Measurements from ENCODE around the gene TMEM115. TPM values are rescaled to one million over a fixed set of nuclear protein-coding genes. Genes with fewer than 3 reads are reported as not detected.

TMEM115 gene
- total RNA-seq, 6 experiments from 2014 or later, result 15.0 to 30.9 (median 19.2) TPM

- no peak for DNase-seq
- H3K4me3 ChIP-seq, result no peak overlapping the region
- H3K27me3 ChIP-seq, result no peaks in the 10 kb centered on the region
- no peaks in the 10 kb centered on the region for H3K4me1 ChIP-seq
- 46% methylated on average over 12 of the region's 14 CpGs for WGBS (ENCODE audit: insufficient coverage, low coverage, low lambda C conversion rate, missing lambda C conversion rate)
- intact Hi-C loops (cut with DNase I), result loop anchor here in 1 of 2 donors (10.0 kb wide), 1 partner anchor 164 kb away; no protein-coding TSS in a partner anchor
- no peak overlapping the region for H3K27ac ChIP-seq
- no peaks in the 10 kb centered on the region for H3K36me3 ChIP-seq
- no peak for ATAC-seq
- TF ChIP-seq POLR2A (IDR thresholded peaks at IDR 0.05) (no peak), CTCF (IDR thresholded peaks at IDR 0.05) (no peak)
- no peaks in the 10 kb centered on the region for H3K9me3 ChIP-seq
Measured at GRCh38 chr3:50370594-50370993, 11.3 kb upstream of the TMEM115 start.

GRCh38 chr3:50369012-50369670 is 9.8 kb upstream of the TMEM115 start:
- H3K9me3 ChIP-seq, result no peaks in the 10 kb centered on the region
- H3K27ac ChIP-seq, result no peak overlapping the region
- intact Hi-C loops (cut with DNase I), result no loop called here
- H3K27me3 ChIP-seq, result no peaks in the 10 kb centered on the region
- ATAC-seq (no peak), DNase-seq (no peak)
- no peak for TF ChIP-seq POLR2A (IDR thresholded peaks at IDR 0.05)
- no peak for TF ChIP-seq CTCF (IDR thresholded peaks at IDR 0.05)
- 64% methylated on average over 7 of the region's 9 CpGs for WGBS (ENCODE audit: insufficient coverage, low coverage, low lambda C conversion rate, missing lambda C conversion rate)
- H3K4me1 ChIP-seq, result peaks cover 0 to 4% (median 0%) of the 10 kb centered on the region in 4 donors
- H3K4me3 ChIP-seq, result no peak overlapping the region
- H3K36me3 ChIP-seq, result no peaks in the 10 kb centered on the region

GRCh38 chr3:50365842-50366220 is 6.5 kb upstream of the TMEM115 start:
- DNase-seq (no peak), ATAC-seq (no peak)
- Histone ChIP-seq H3K36me3 (no peaks in the 10 kb centered on the region), H3K9me3 (no peaks in the 10 kb centered on the region), H3K4me1 (peaks cover 0 to 4% (median 0%) of the 10 kb centered on the region in 4 donors), H3K27ac (no peak overlapping the region), H3K27me3 (no peaks in the 10 kb centered on the region), H3K4me3 (peak overlapping the region in 2 of 3 donors; percentile 50 to 58)
- intact Hi-C loops (cut with DNase I), result no loop called here
- no peak for TF ChIP-seq CTCF (IDR thresholded peaks at IDR 0.05)
- TF ChIP-seq POLR2A (IDR thresholded peaks at IDR 0.05), result no peak
- 30% methylated on average over 2 of the region's 5 CpGs for WGBS (ENCODE audit: insufficient coverage, low coverage, low lambda C conversion rate, missing lambda C conversion rate)

GRCh38 chr3:50365080-50365841 is 5.9 kb upstream of the TMEM115 start:
- Histone ChIP-seq H3K27ac (no peak overlapping the region), H3K4me3 (peak overlapping the region; percentile 36 to 58 (median 50)), H3K9me3 (no peaks in the 10 kb centered on the region), H3K4me1 (peaks cover 0 to 4% (median 0%) of the 10 kb centered on the region in 4 donors), H3K36me3 (no peaks in the 10 kb centered on the region), H3K27me3 (no peaks in the 10 kb centered on the region)
- TF ChIP-seq CTCF (IDR thresholded peaks at IDR 0.05) (no peak), POLR2A (IDR thresholded peaks at IDR 0.05) (no peak)
- intact Hi-C loops (cut with DNase I), result no loop called here
- 1% methylated on average over 11 of the region's 53 CpGs for WGBS (ENCODE audit: insufficient coverage, low coverage, low lambda C conversion rate, missing lambda C conversion rate)
- DNase-seq, result peak; percentile 89 to 95 (median 92)
- peak; percentile 88 to 94 (median 90) for ATAC-seq

Measured in right lobe of liver (tissue), 6 donors.